Astrocyte (in vitro differentiated cells and primary cell): ENCODE measurements around the gene RAP1GAP.

Experiments used
- CTCF ChIP-seq: IDR thresholded peaks from 2 replicates; pipeline ENCODE4 v1.5.1; 2011; ENCODE audit warnings: low read depth, mild to moderate bottlenecking, inconsistent platforms, low read length, moderate library complexity; ENCODE audit not compliant: insufficient read depth
- EZH2 ChIP-seq: IDR thresholded peaks from 2 replicates; pipeline ENCODE4 v1.6.1; 2012; ENCODE audit warnings: mild to moderate bottlenecking, low read length, inconsistent platforms; ENCODE audit not compliant: insufficient read depth

- TF ChIP-seq CTCF (peak; percentile 80), EZH2 (no peak)
These were observed 73.9 kb downstream of the RAP1GAP start for GRCh38 chr1:21594935-21595897.
